HEK293 (cell line): ENCODE data around the gene WBP1.

Source experiments
- ZBTB8A ChIP-seq: fragments of 450-650 bp; formaldehyde crosslinking; IDR thresholded peaks from 2 replicates; pipeline ENCODE4 v1.5.1; 2016; ENCODE audit warnings: missing biosample characterization, missing genetic modification characterization
- ZNF121 ChIP-seq: fragments of 450-650 bp; formaldehyde crosslinking; IDR thresholded peaks from 2 replicates; pipeline ENCODE4 v1.5.1; 2016; ENCODE audit warnings: missing biosample characterization, missing genetic modification characterization

DNA sequence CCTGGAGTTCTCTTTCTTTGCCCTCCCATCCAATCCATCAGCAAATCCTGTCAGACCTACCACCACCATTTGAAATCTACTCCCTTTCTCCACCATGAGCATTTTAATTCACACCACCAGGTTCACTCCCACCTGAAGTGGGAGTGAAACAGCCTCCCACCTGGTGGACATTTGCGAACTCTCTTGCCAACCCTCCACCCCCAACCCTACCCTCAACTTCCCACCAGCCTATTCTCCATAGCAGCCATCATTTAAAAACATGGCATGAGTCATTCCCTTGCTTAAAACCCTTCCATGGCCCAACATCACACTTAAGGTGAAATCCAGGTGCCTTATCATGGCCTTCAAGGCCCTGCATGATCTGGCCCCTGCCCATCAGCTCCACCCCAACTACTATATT is 20.0 kb upstream of the WBP1 start:
- TF ChIP-seq ZNF121 (tag by site-specific recombination) (no peak), ZBTB8A (no peak)
